PC-3 (cell line): ENCODE data around the gene PRKCE.

Source experiments
- CTCF ChIP-seq: fragments of 300-600 bp; sonication (generic); conservative IDR thresholded peaks from 2 replicates; pipeline ENCODE4 v1.5.1; 2017; ENCODE audit warnings: antibody characterized with exemption, low read depth, mild to moderate bottlenecking, low read length
- EZH2 ChIP-seq: fragments of 300-600 bp; sonication (generic); IDR thresholded peaks from one replicate; pipeline ENCODE4 v1.6.1; 2017; ENCODE audit warnings: antibody characterized with exemption, mild to moderate bottlenecking, low read length; ENCODE audit not compliant: unreplicated experiment

- TF ChIP-seq CTCF (no peak), EZH2 (no peak)
Observed at GRCh38 chr2:45837812-45838341, 186.4 kb downstream of the PRKCE start.
